Keratinocyte (primary cell): ENCODE results near the gene HS1BP3.

Experiments used
- EZH2 ChIP-seq: IDR thresholded peaks from one replicate; pipeline ENCODE4 v1.6.1; 2012; ENCODE audit warnings: inconsistent platforms, mild to moderate bottlenecking, low read length, moderate library complexity
- TF ChIP-seq, protein P1 (sequence below), 3 experiments: IDR thresholded peaks in 1 of 3; conservative IDR thresholded peaks in 1 of 3; optimal IDR thresholded peaks in 1 of 3; 2 replicates in 2 of 3; 3 replicates in 1 of 3; pipeline versions ENCODE3 to v1.5.1; 2011; ENCODE audit warnings: low read length in 3 of 3, mild to moderate bottlenecking in 3 of 3, moderate library complexity in 2 of 3, control low read depth in 1 of 3, inconsistent platforms in 1 of 3; ENCODE audit not compliant: insufficient read depth in 2 of 3; ENCODE audit errors: extremely low read depth in 1 of 3

- TF ChIP-seq, protein P1, sequence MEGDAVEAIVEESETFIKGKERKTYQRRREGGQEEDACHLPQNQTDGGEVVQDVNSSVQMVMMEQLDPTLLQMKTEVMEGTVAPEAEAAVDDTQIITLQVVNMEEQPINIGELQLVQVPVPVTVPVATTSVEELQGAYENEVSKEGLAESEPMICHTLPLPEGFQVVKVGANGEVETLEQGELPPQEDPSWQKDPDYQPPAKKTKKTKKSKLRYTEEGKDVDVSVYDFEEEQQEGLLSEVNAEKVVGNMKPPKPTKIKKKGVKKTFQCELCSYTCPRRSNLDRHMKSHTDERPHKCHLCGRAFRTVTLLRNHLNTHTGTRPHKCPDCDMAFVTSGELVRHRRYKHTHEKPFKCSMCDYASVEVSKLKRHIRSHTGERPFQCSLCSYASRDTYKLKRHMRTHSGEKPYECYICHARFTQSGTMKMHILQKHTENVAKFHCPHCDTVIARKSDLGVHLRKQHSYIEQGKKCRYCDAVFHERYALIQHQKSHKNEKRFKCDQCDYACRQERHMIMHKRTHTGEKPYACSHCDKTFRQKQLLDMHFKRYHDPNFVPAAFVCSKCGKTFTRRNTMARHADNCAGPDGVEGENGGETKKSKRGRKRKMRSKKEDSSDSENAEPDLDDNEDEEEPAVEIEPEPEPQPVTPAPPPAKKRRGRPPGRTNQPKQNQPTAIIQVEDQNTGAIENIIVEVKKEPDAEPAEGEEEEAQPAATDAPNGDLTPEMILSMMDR (optimal IDR thresholded peaks at IDR 0.05 in 1 of 3, IDR thresholded peaks at IDR 0.05 in 1 of 3, conservative IDR thresholded peaks at IDR 0.05 in 1 of 3; ENCODE audit: extremely low read depth in 1 of 3, insufficient read depth in 2 of 3, low read length in 3 of 3): no peak
- TF ChIP-seq EZH2: no peak
These were observed 18.8 kb upstream of the HS1BP3 start for GRCh38 chr2:20669562-20670314.
